Smooth muscle cell (in vitro differentiated cells): ENCODE measurements around the gene BOC. TPM values are rescaled to one million over a fixed set of nuclear protein-coding genes. Genes with fewer than 3 reads are reported as not detected.

Experiments
- DNase-seq: peaks from one replicate; lab custom pipeline; 2025; ENCODE audit not compliant: unreplicated experiment; lab: John Stamatoyannopoulos, UW
- H2AFZ ChIP-seq: fragments of 200-600 bp; sonication (generic); 2 replicates; pipeline ENCODE4 v1.6.0; 2016; ENCODE audit warnings: antibody characterized with exemption, low read depth, mild to moderate bottlenecking
- H3F3A ChIP-seq: fragments of 200-600 bp; sonication (generic); 2 replicates; pipeline ENCODE4 v1.6.0; 2017; ENCODE audit warnings: antibody characterized with exemption, low read depth
- H3K27ac ChIP-seq: fragments of 200-600 bp; sonication (generic); 2 replicates; pipeline ENCODE4 v1.5.1; 2016; ENCODE audit warnings: low read depth, mild to moderate bottlenecking
- H3K27me3 ChIP-seq: fragments of 200-600 bp; sonication (generic); 2 replicates; pipeline ENCODE4 v1.6.1; 2016; ENCODE audit warnings: low read depth, mild to moderate bottlenecking
- H3K36me3 ChIP-seq: fragments of 200-600 bp; sonication (generic); 2 replicates; pipeline ENCODE4 v1.5.1; 2016; ENCODE audit warnings: low read depth
- H3K4me1 ChIP-seq: fragments of 200-600 bp; sonication (generic); 2 replicates; pipeline ENCODE4 v1.5.1; 2016; ENCODE audit warnings: low read depth
- H3K4me2 ChIP-seq: fragments of 200-600 bp; sonication (generic); 2 replicates; pipeline ENCODE4 v1.6.0; 2016; ENCODE audit warnings: mild to moderate bottlenecking
- H3K4me3 ChIP-seq: fragments of 200-600 bp; sonication (generic); 2 replicates; pipeline ENCODE4 v1.5.1; 2016; ENCODE audit warnings: mild to moderate bottlenecking
- H3K79me2 ChIP-seq: fragments of 200-600 bp; sonication (generic); 2 replicates; pipeline ENCODE4 v1.6.0; 2016; ENCODE audit warnings: low read depth, mild to moderate bottlenecking
- H3K9ac ChIP-seq: fragments of 200-600 bp; sonication (generic); 2 replicates; pipeline ENCODE4 v1.6.0; 2016; ENCODE audit warnings: low read depth
- H3K9me3 ChIP-seq: fragments of 200-600 bp; sonication (generic); replicated peaks from 2 replicates; pipeline ENCODE4 v1.5.1; 2016; ENCODE audit warnings: low read depth
- H4K20me1 ChIP-seq: fragments of 200-600 bp; sonication (generic); 2 replicates; pipeline ENCODE4 v1.6.0; 2016; ENCODE audit warnings: low read depth
- CTCF ChIP-seq: fragments of 200-600 bp; sonication (generic); IDR thresholded peaks from 2 replicates; pipeline ENCODE4 v1.5.1; 2017; ENCODE audit warnings: borderline replicate concordance, mild to moderate bottlenecking, antibody characterized with exemption; ENCODE audit not compliant: insufficient read depth, poor library complexity, severe bottlenecking
- WGBS: methylation state at CpG from one replicate; pipeline ENCODE4 v1.1.7; 2016; ENCODE audit warnings: low lambda C conversion rate; 5-methylcytosine and 5-hydroxymethylcytosine counted together
- polyA plus RNA-seq: library from polyadenylated mRNA; unstranded; fragments of >200 nt; fragmentation: Nextera tagmentation; extraction: Ambion mirVana; gene quantifications from 2 replicates; pipeline ENCODE4 v1.2.1, GENCODE V29; 2016
- total RNA-seq: library from RNA; depleted of rRNA; stranded (reverse); fragments of >200 nt; gene quantifications from 2 replicates; pipeline ENCODE4 v1.2.3, GENCODE V29; 2014

The BOC gene
- total and polyA plus RNA-seq, 2 experiments from 2014 or later, result 19.5 to 31.2 TPM

- H3K36me3 ChIP-seq, result peaks cover 9% of the 10 kb centered on the region
- no peak overlapping the region for H3K4me3 ChIP-seq
- DNase-seq, result no peak
- no peak overlapping the region for H3K9ac ChIP-seq
- peaks cover 6% of the 10 kb centered on the region for H3F3A ChIP-seq
- no peaks in the 10 kb centered on the region for H3K27me3 ChIP-seq
- H4K20me1 ChIP-seq, result peaks cover 5% of the 10 kb centered on the region
- no peak overlapping the region for H2AFZ ChIP-seq
- no peak for TF ChIP-seq CTCF
- peaks cover 50% of the 10 kb centered on the region for H3K4me1 ChIP-seq
- H3K27ac ChIP-seq, result peak overlapping the region; percentile 9
- no peaks in the 10 kb centered on the region for H3K9me3 ChIP-seq
- H3K4me2 ChIP-seq, result no peak overlapping the region
- peaks cover 4% of the 10 kb centered on the region for H3K79me2 ChIP-seq
These were observed 35.7 kb downstream of the BOC start for GRCh38 chr3:113247068-113247467.

- no peak overlapping the region for H3K4me2 ChIP-seq
- DNase-seq, result no peak
- peaks cover 4% of the 10 kb centered on the region for H3K79me2 ChIP-seq
- H3K36me3 ChIP-seq, result peaks cover 11% of the 10 kb centered on the region
- peaks cover 6% of the 10 kb centered on the region for H3F3A ChIP-seq
- peaks cover 5% of the 10 kb centered on the region for H4K20me1 ChIP-seq
- H3K4me1 ChIP-seq, result peaks cover 42% of the 10 kb centered on the region
- no peaks in the 10 kb centered on the region for H3K27me3 ChIP-seq
- H3K9ac ChIP-seq, result no peak overlapping the region
- 75% methylated on average over 7 of the region's 7 CpGs for WGBS
- no peaks in the 10 kb centered on the region for H3K9me3 ChIP-seq
- TF ChIP-seq CTCF, result no peak
- H3K27ac ChIP-seq, result peak overlapping the region; percentile 22
- no peak overlapping the region for H2AFZ ChIP-seq
- H3K4me3 ChIP-seq, result no peak overlapping the region
These were observed 36.5 kb downstream of the BOC start for GRCh38 chr3:113247675-113248458.

- H3K9ac ChIP-seq, result peak overlapping the region; percentile 11
These were observed 37.8 kb downstream of the BOC start for GRCh38 chr3:113249111-113249510.

More at GRCh38 chr3:113249111-113249510, 37.8 kb downstream of the BOC start:
- WGBS, result 33% methylated on average over 3 of the region's 3 CpGs
- no peak for TF ChIP-seq CTCF
- Histone ChIP-seq H3F3A (peaks cover 6% of the 10 kb centered on the region), H3K79me2 (peaks cover 4% of the 10 kb centered on the region), H3K4me3 (no peak overlapping the region), H3K4me2 (peak overlapping the region; percentile 24), H4K20me1 (peaks cover 5% of the 10 kb centered on the region), H2AFZ (no peak overlapping the region), H3K27me3 (no peaks in the 10 kb centered on the region), H3K4me1 (peaks cover 46% of the 10 kb centered on the region), H3K27ac (peak overlapping the region; percentile 76), H3K36me3 (peaks cover 11% of the 10 kb centered on the region), H3K9me3 (no peaks in the 10 kb centered on the region)
- no peak for DNase-seq
